ENCODE measurements around the gene KCTD18. TPM values are rescaled to one million over a fixed set of nuclear protein-coding genes. Genes with fewer than 3 reads are reported as not detected.

Gene KCTD18
- total and polyA plus RNA-seq, 12 donors: 5.0 to 16.5 (median 9.9) TPM

DNA sequence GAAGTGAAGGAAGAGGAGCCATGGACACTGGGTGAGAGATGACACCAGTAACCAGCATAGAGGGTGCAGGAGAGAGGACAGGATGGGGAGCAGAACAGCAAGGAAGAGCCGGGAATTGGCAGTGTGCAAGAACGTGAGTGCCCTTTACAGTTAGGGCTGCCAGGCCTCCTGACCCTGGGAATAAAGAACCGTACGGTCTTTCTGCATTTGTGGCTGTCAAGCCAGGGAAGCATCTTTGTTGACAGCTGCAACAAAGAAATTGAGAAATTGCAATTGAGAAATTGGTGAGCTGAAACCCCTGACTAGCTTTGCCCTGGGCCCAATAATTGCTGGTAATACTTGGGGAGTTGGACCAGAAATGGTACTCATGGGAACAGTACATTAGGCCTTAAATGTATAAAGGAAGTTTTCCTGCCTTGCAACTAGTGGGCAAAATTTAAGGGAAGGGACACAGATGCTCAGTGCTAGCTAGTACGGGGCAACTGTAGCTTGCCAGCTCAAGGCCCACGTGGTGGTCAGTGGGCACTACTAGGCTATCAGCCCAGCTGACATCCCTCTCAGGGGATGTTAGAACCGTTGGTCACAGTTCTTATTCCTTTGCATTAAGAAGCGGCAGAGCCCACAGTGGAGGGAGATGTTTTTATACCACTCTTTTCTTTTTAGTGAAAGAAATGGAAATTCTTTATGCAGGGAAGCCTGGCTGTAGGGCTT lies 56.6 kb downstream of the KCTD18 start:
- H3K4me3 ChIP-seq: no peak overlapping the region
- TF ChIP-seq, protein P1, sequence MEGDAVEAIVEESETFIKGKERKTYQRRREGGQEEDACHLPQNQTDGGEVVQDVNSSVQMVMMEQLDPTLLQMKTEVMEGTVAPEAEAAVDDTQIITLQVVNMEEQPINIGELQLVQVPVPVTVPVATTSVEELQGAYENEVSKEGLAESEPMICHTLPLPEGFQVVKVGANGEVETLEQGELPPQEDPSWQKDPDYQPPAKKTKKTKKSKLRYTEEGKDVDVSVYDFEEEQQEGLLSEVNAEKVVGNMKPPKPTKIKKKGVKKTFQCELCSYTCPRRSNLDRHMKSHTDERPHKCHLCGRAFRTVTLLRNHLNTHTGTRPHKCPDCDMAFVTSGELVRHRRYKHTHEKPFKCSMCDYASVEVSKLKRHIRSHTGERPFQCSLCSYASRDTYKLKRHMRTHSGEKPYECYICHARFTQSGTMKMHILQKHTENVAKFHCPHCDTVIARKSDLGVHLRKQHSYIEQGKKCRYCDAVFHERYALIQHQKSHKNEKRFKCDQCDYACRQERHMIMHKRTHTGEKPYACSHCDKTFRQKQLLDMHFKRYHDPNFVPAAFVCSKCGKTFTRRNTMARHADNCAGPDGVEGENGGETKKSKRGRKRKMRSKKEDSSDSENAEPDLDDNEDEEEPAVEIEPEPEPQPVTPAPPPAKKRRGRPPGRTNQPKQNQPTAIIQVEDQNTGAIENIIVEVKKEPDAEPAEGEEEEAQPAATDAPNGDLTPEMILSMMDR (IDR thresholded peaks at IDR 0.05): no peak
- ATAC-seq: no peak
- WGBS, 2 donors: 85 to 91% methylated on average over 8 of the region's 8 CpGs
- intact Hi-C loops (cut with DNase I): loop anchor here in 1 of 10 donors (10.0 kb wide), 1 partner anchor 148 kb away; the partner anchor contains the start of gene SPATS2L
- no peaks in the 10 kb centered on the region for H3K27me3 ChIP-seq
- H3K36me3 ChIP-seq: peaks cover 0 to 34% (median 0%) of the 10 kb centered on the region in 9 donors
- H3K9me3 ChIP-seq: no peaks in the 10 kb centered on the region
- H3K4me1 ChIP-seq: peaks cover 0 to 26% (median 12%) of the 10 kb centered on the region in 9 donors
- H3K27ac ChIP-seq: no peak overlapping the region
- DNase-seq: no peak

DNA sequence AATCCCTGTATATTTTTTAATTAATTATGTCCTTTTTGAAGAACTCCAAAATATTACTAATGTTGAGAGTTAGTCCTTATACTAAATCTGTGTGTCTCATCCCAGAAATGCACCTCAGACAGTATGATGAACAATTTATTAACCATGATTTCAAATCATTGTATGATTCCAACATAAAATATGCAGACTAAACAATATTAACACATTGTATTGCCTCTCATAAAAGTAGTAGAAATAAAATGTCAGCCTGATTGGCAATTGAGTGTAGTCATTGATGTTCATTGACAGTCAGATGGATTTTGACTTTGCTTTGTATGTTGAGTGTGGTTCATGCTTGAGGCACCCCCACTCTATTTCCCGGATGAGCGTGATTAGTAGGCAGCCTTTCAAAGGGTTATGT lies 57.5 kb downstream of the KCTD18 start:
- Histone ChIP-seq H3K36me3 (peaks cover 0 to 41% (median 0%) of the 10 kb centered on the region in 9 donors), H3K27ac (no peak overlapping the region), H3K9me3 (no peaks in the 10 kb centered on the region), H3K4me3 (no peak overlapping the region), H3K27me3 (no peaks in the 10 kb centered on the region), H3K4me1 (peaks cover 0 to 24% (median 12%) of the 10 kb centered on the region in 9 donors)
- intact Hi-C loops (cut with DNase I): loop anchor here in 1 of 10 donors (10.0 kb wide), 1 partner anchor 148 kb away; the partner anchor contains the start of gene SPATS2L
- TF ChIP-seq, protein P1 (IDR thresholded peaks at IDR 0.05): no peak
- 95 to 98% methylated on average over 2 of the region's 2 CpGs for WGBS, 2 donors
- ATAC-seq (no peak), DNase-seq (no peak)

GRCh38 chr2:200451511-200451910 lies 58.4 kb downstream of the KCTD18 start:
- H3K27ac ChIP-seq: no peak overlapping the region
- WGBS, 2 donors: 90 to 98% methylated on average over 2 of the region's 2 CpGs
- H3K9me3 ChIP-seq: no peaks in the 10 kb centered on the region
- peaks cover 0 to 50% (median 0%) of the 10 kb centered on the region in 9 donors for H3K36me3 ChIP-seq
- H3K27me3 ChIP-seq: no peaks in the 10 kb centered on the region
- ATAC-seq (no peak), DNase-seq (no peak)
- peaks cover 0 to 20% (median 12%) of the 10 kb centered on the region in 9 donors for H3K4me1 ChIP-seq
- intact Hi-C loops (cut with DNase I): loop anchor here in 1 of 10 donors (10.0 kb wide), 1 partner anchor 147 kb away; the partner anchor contains the start of gene SPATS2L
- TF ChIP-seq, protein P1 (IDR thresholded peaks at IDR 0.05): no peak
- H3K4me3 ChIP-seq: no peak overlapping the region

GRCh38 chr2:200450288-200450687 lies 59.6 kb downstream of the KCTD18 start:
- Histone ChIP-seq H3K27me3 (no peaks in the 10 kb centered on the region), H3K4me3 (no peak overlapping the region), H3K4me1 (peaks cover 0 to 8% (median 1%) of the 10 kb centered on the region in 9 donors), H3K9me3 (no peaks in the 10 kb centered on the region), H3K36me3 (peaks cover 0 to 62% (median 0%) of the 10 kb centered on the region in 9 donors), H3K27ac (no peak overlapping the region)
- TF ChIP-seq, protein P1 (IDR thresholded peaks at IDR 0.05): no peak
- WGBS, 2 donors: 90 to 92% methylated on average over 2 of the region's 2 CpGs
- DNase-seq (no peak), ATAC-seq (no peak)
- intact Hi-C loops (cut with DNase I): loop anchor here in 1 of 10 donors (10.0 kb wide), 1 partner anchor 145 kb away; the partner anchor contains the start of gene SPATS2L
